Parathyroid adenoma (tissue), 2 donors: Measurements from ENCODE around the gene SPON1.
A peak's percentile ranks its signal among the peaks of the same experiment; 100 is the strongest.
"Not testable (repeated sequence)": the region's sequence is repeated elsewhere in the genome, so short reads cannot be mapped to it uniquely, and the experiment has no call there.

ENCODE experiments used
- H2AFZ ChIP-seq: fragments of 300-600 bp; sonication (generic); one replicate; pipeline ENCODE4 v1.7.0; 2017; ENCODE audit warnings: antibody characterized with exemption, mild to moderate bottlenecking
- H3K27ac ChIP-seq: fragments of 300-600 bp; sonication (generic); one replicate; pipeline ENCODE4 v1.7.0; 2017
- H3K27me3 ChIP-seq: fragments of 300-600 bp; sonication (generic); one replicate; pipeline ENCODE4 v1.7.0; 2017; ENCODE audit warnings: low read length; ENCODE audit not compliant: control insufficient read depth, insufficient read depth
- H3K36me3 ChIP-seq: fragments of 300-600 bp; sonication (generic); one replicate; pipeline ENCODE4 v1.7.0; 2017; ENCODE audit warnings: low read length; ENCODE audit not compliant: control insufficient read depth, insufficient read depth
- H3K4me1 ChIP-seq: fragments of 300-600 bp; sonication (generic); one replicate; pipeline ENCODE4 v1.7.0; 2017; ENCODE audit warnings: control low read depth
- H3K4me2 ChIP-seq: fragments of 300-600 bp; sonication (generic); one replicate; pipeline ENCODE4 v1.7.0; 2017; ENCODE audit warnings: low read length
- H3K4me3 ChIP-seq: fragments of 300-600 bp; sonication (generic); one replicate; pipeline ENCODE4 v1.7.0; 2017; ENCODE audit warnings: low read depth, low read length
- H3K79me2 ChIP-seq: fragments of 300-600 bp; sonication (generic); one replicate; pipeline ENCODE4 v1.7.0; 2017; ENCODE audit warnings: control low read depth
- H3K9ac ChIP-seq: fragments of 300-600 bp; sonication (generic); one replicate; pipeline ENCODE4 v1.7.0; 2017; ENCODE audit warnings: mild to moderate bottlenecking
- H3K9me3 ChIP-seq: fragments of 300-600 bp; sonication (generic); one replicate; pipeline ENCODE4 v1.7.0; 2017; ENCODE audit warnings: low read length; ENCODE audit not compliant: control insufficient read depth
- CTCF ChIP-seq: fragments of 300-600 bp; sonication (generic); IDR thresholded peaks from one replicate; pipeline ENCODE4 v1.7.0; 2017; ENCODE audit warnings: antibody characterized with exemption, mild to moderate bottlenecking
- donor health status: primary hyperparathyroidism.

SPON1 gene

GRCh38 chr11:14029971-14030920 lies 67.7 kb downstream of the SPON1 start:
- H3K9ac ChIP-seq: no peak overlapping the region
- H2AFZ ChIP-seq: peak overlapping the region; percentile 33
- no peak overlapping the region for H3K4me3 ChIP-seq
- no peak for TF ChIP-seq CTCF
- no peaks in the 10 kb centered on the region for H3K79me2 ChIP-seq
- H3K27ac ChIP-seq: no peak overlapping the region
- H3K4me2 ChIP-seq: no peak overlapping the region
- no peaks in the 10 kb centered on the region for H3K27me3 ChIP-seq
- H3K9me3 ChIP-seq: no peaks in the 10 kb centered on the region
- H3K4me1 ChIP-seq: no peaks in the 10 kb centered on the region
- no peaks in the 10 kb centered on the region for H3K36me3 ChIP-seq

- H3K4me2 ChIP-seq, H3K27ac ChIP-seq, H2AFZ ChIP-seq, H3K9me3 ChIP-seq, H3K4me3 ChIP-seq, H3K79me2 ChIP-seq, H3K4me1 ChIP-seq, H3K36me3 ChIP-seq, H3K27me3 ChIP-seq, H3K9ac ChIP-seq: not testable (repeated sequence)
Observed at GRCh38 chr11:14035526-14035925, 73.0 kb downstream of the SPON1 start.

GRCh38 chr11:14036469-14036868 lies 73.9 kb downstream of the SPON1 start:
- Histone ChIP-seq H3K79me2 (no peaks in the 10 kb centered on the region), H3K27me3 (no peaks in the 10 kb centered on the region), H3K4me2 (no peak overlapping the region), H3K4me1 (no peaks in the 10 kb centered on the region), H3K9me3 (no peaks in the 10 kb centered on the region), H3K4me3 (no peak overlapping the region), H3K36me3 (no peaks in the 10 kb centered on the region), H3K9ac (no peak overlapping the region), H3K27ac (no peak overlapping the region), H2AFZ (no peak overlapping the region)
- TF ChIP-seq CTCF: no peak

GRCh38 chr11:14041040-14041439 lies 78.5 kb downstream of the SPON1 start:
- Histone ChIP-seq H3K4me1 (no peaks in the 10 kb centered on the region), H3K27me3 (no peaks in the 10 kb centered on the region), H3K4me2 (no peak overlapping the region), H3K9ac (no peak overlapping the region), H3K36me3 (no peaks in the 10 kb centered on the region), H3K9me3 (no peaks in the 10 kb centered on the region), H3K27ac (no peak overlapping the region), H2AFZ (no peak overlapping the region), H3K79me2 (no peaks in the 10 kb centered on the region), H3K4me3 (no peak overlapping the region)
- TF ChIP-seq CTCF: no peak

GRCh38 chr11:14041565-14041964 lies 79.0 kb downstream of the SPON1 start:
- Histone ChIP-seq H3K27me3 (no peaks in the 10 kb centered on the region), H3K4me2 (no peak overlapping the region), H3K9ac (no peak overlapping the region), H3K79me2 (no peaks in the 10 kb centered on the region), H3K4me1 (no peaks in the 10 kb centered on the region), H3K27ac (no peak overlapping the region), H3K9me3 (no peaks in the 10 kb centered on the region), H3K36me3 (no peaks in the 10 kb centered on the region), H3K4me3 (no peak overlapping the region), H2AFZ (no peak overlapping the region)
- no peak for TF ChIP-seq CTCF
